Measurements from ENCODE around the gene RHBDD3. TPM values are rescaled to one million over a fixed set of nuclear protein-coding genes. Genes with fewer than 3 reads are reported as not detected.

The RHBDD3 gene
- total RNA-seq, 1 experiment from 2014 or later = 49.6 TPM

DNA sequence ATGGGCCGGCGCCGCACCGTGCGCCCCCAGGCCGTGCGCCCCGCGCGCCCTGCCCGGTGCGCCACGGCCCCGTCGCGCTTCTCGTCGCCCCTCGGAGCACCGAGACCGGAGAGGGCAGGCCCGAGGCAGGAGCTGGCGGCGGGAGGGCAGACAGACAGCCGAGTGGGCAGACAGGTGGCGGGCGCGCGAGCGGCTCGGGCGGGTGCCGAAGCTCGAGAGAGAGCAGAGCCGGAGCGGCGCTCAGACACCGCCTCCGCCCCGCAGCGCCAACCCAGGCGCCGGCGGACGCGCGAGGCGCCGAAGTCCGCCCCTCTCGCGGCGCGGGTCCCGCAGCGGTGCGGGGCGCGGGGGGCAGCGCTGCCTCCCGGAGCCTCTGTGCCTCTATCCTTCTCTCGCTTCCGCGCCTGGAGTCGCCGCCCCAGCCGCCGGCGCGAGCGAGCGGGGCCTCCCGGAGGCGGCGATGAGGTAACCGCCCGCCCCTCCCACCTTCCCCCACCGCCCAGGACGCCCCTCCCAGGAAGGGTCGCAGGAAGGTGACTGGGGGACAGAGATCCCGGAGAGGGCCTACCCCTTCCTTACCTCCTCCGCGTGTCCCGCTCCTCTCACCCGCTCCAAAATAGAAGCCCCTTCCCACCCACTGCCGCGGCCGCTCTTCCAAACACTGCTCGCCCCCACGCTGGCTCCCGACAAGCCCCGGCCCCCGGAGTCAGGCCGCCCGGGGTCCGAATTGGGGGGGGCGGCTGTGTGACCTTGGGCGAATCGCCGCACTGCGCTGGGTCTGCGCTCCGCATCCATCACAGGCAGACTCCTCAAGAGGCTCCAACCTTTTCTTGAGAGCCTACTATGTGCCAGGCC, 47.7 kb upstream of the RHBDD3 start, which contains the start of gene RASL10A:
RASL10A (minus strand) TSS at position 412 of the 855 bp plus-strand sequence. CDS start 451 bp downstream, outside the sequence.
- peak; percentile 27; the same call in 1 of the 2 replicates for ATAC-seq
- BruUV-seq (replicated peaks) = no TSS peak
- CTCF ChIA-PET = no interaction called here

DNA sequence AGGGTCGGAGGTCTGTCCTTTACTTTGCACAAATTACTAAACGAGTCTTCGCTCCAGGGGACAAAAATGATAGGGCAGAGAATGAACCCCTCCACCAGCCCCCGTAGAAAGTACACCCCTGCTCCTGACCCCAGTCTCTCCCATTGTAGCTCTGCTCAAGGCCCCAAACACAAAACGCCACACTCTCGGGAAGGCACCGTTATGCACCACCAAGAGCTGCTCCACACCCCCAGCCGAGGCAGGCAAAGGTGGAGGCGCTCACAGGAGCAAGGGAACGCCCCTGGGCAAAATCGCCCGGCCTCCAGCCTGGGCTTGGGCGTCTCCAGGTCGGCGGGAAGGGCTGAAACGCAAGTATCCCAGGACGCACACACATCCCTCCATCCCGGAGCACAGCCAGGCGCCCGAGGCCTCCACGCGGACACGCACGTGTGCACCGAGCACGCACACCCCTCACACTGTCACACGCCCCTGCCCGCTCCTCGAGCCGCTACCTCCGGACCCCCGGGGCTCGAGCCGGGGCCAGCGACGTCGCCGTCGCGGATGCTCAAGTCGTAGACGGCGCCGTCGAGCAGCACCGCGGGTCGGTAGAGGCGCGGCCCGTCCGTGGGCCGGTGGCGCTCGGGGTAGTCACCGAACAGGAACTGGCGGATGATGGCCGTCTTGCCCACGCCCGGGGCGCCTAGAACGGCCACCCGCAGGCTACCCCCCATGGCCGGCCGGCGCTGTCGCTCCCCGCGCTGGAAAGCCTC, 46.9 kb upstream of the RHBDD3 start:
- peak; percentile 50 for ATAC-seq
- H3K4me1 ChIP-seq (ENCODE audit: control insufficient read depth, insufficient read depth, low read length) = peaks cover 6% of the 10 kb centered on the region
- DNase-seq (ENCODE audit: low read depth, low spot score) = no peak
- no peaks in the 10 kb centered on the region for H3K36me3 ChIP-seq (ENCODE audit: control insufficient read depth, insufficient read depth, low read length)
- POLR2A ChIA-PET = no interaction called here
- no peaks in the 10 kb centered on the region for H3K9me3 ChIP-seq (ENCODE audit: control insufficient read depth, insufficient read depth, low read depth, low read length)
- H3K27ac ChIP-seq (ENCODE audit: low read length) = no peak overlapping the region
- H3K4me3 ChIP-seq (ENCODE audit: low read depth in 2 of 2, low read length in 2 of 2) = peak overlapping the region; percentile 36 to 38
- TF ChIP-seq TCF7L2 (IDR thresholded peaks at IDR 0.05; ENCODE audit: low read depth, low read length) = no peak
- TF ChIP-seq SIN3A (IDR thresholded peaks at IDR 0.05; ENCODE audit: borderline replicate concordance, insufficient read depth, low read depth, low read length) = no peak
- TF ChIP-seq, protein P1, sequence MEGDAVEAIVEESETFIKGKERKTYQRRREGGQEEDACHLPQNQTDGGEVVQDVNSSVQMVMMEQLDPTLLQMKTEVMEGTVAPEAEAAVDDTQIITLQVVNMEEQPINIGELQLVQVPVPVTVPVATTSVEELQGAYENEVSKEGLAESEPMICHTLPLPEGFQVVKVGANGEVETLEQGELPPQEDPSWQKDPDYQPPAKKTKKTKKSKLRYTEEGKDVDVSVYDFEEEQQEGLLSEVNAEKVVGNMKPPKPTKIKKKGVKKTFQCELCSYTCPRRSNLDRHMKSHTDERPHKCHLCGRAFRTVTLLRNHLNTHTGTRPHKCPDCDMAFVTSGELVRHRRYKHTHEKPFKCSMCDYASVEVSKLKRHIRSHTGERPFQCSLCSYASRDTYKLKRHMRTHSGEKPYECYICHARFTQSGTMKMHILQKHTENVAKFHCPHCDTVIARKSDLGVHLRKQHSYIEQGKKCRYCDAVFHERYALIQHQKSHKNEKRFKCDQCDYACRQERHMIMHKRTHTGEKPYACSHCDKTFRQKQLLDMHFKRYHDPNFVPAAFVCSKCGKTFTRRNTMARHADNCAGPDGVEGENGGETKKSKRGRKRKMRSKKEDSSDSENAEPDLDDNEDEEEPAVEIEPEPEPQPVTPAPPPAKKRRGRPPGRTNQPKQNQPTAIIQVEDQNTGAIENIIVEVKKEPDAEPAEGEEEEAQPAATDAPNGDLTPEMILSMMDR (IDR thresholded peaks at IDR 0.05) = no peak
- TF ChIP-seq POLR2AphosphoS5 (IDR thresholded peaks at IDR 0.05; ENCODE audit: low read depth, low read length) = no peak
- TF ChIP-seq, protein P2, sequence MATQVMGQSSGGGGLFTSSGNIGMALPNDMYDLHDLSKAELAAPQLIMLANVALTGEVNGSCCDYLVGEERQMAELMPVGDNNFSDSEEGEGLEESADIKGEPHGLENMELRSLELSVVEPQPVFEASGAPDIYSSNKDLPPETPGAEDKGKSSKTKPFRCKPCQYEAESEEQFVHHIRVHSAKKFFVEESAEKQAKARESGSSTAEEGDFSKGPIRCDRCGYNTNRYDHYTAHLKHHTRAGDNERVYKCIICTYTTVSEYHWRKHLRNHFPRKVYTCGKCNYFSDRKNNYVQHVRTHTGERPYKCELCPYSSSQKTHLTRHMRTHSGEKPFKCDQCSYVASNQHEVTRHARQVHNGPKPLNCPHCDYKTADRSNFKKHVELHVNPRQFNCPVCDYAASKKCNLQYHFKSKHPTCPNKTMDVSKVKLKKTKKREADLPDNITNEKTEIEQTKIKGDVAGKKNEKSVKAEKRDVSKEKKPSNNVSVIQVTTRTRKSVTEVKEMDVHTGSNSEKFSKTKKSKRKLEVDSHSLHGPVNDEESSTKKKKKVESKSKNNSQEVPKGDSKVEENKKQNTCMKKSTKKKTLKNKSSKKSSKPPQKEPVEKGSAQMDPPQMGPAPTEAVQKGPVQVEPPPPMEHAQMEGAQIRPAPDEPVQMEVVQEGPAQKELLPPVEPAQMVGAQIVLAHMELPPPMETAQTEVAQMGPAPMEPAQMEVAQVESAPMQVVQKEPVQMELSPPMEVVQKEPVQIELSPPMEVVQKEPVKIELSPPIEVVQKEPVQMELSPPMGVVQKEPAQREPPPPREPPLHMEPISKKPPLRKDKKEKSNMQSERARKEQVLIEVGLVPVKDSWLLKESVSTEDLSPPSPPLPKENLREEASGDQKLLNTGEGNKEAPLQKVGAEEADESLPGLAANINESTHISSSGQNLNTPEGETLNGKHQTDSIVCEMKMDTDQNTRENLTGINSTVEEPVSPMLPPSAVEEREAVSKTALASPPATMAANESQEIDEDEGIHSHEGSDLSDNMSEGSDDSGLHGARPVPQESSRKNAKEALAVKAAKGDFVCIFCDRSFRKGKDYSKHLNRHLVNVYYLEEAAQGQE (IDR thresholded peaks at IDR 0.05; ENCODE audit: insufficient read depth in 1 of 2, low read depth in 2 of 2, low read length in 1 of 2) = no peak
- H3K27me3 ChIP-seq (ENCODE audit: control insufficient read depth, insufficient read depth, low read length) = no peaks in the 10 kb centered on the region
- in situ Hi-C loops (cut with HindIII; ENCODE audit: low pct_unique_long_range_greater_than_20kb, low sequenced_read_pairs) = no loop called here
- CTCF ChIA-PET = no interaction called here
- no TSS peak for BruUV-seq (replicated peaks)
- intact Hi-C loops (cut with micrococcal nuclease; ENCODE audit: unreplicated experiment) = no loop called here

More for the DNA sequence above, 47.7 kb upstream of the RHBDD3 start, which contains the start of gene RASL10A:
- no peaks in the 10 kb centered on the region for H3K9me3 ChIP-seq (ENCODE audit: control insufficient read depth, insufficient read depth, low read depth, low read length)
- no peak for DNase-seq (ENCODE audit: low read depth, low spot score)
- peak within 1 kb of the TSS; percentile 36 to 38 for H3K4me3 ChIP-seq (ENCODE audit: low read depth in 2 of 2, low read length in 2 of 2)
- intact Hi-C loops (cut with micrococcal nuclease; ENCODE audit: unreplicated experiment) = no loop called here
- TF ChIP-seq, protein P1 (IDR thresholded peaks at IDR 0.05) = no peak
- no peak for TF ChIP-seq POLR2AphosphoS5 (IDR thresholded peaks at IDR 0.05; ENCODE audit: low read depth, low read length)
- no peak for TF ChIP-seq SIN3A (IDR thresholded peaks at IDR 0.05; ENCODE audit: borderline replicate concordance, insufficient read depth, low read depth, low read length)
- TF ChIP-seq TCF7L2 (IDR thresholded peaks at IDR 0.05; ENCODE audit: low read depth, low read length) = no peak
- TF ChIP-seq, protein P2 (IDR thresholded peaks at IDR 0.05; ENCODE audit: insufficient read depth in 1 of 2, low read depth in 2 of 2, low read length in 1 of 2) = no peak
- H3K36me3 ChIP-seq (ENCODE audit: control insufficient read depth, insufficient read depth, low read length) = no peaks in the 10 kb centered on the region
- H3K27ac ChIP-seq (ENCODE audit: low read length) = no peak within 1 kb of the TSS
- peaks cover 4% of the 10 kb centered on the region; the same call in 1 of the 2 replicates for H3K4me1 ChIP-seq (ENCODE audit: control insufficient read depth, insufficient read depth, low read length)
- H3K27me3 ChIP-seq (ENCODE audit: control insufficient read depth, insufficient read depth, low read length) = no peaks in the 10 kb centered on the region
- POLR2A ChIA-PET = no interaction called here
- in situ Hi-C loops (cut with HindIII; ENCODE audit: low pct_unique_long_range_greater_than_20kb, low sequenced_read_pairs) = no loop called here

Measured in Panc1 (cell line).